ENCODE data around the gene ZDHHC3.

ZDHHC3 gene

GRCh38 chr3:44942202-44942921 lies 33.6 kb downstream of the ZDHHC3 start:
- no peak overlapping the region for H2AFZ ChIP-seq (ENCODE audit: low read depth, low read length)
- no peak overlapping the region for H3K27ac ChIP-seq (ENCODE audit: low read length)
- H3K27me3 ChIP-seq (ENCODE audit: low read depth, low read length) = no peaks in the 10 kb centered on the region
- no peaks in the 10 kb centered on the region for H3K9me3 ChIP-seq (ENCODE audit: insufficient read depth, low read length)
- no peak overlapping the region for H3K9ac ChIP-seq (ENCODE audit: low read length)
- no peaks in the 10 kb centered on the region for H3K79me2 ChIP-seq (ENCODE audit: low read length)
- H4K20me1 ChIP-seq (ENCODE audit: insufficient read depth, low read length) = no peaks in the 10 kb centered on the region
- H3K4me1 ChIP-seq (ENCODE audit: low read length) = no peaks in the 10 kb centered on the region
- peaks cover 25% of the 10 kb centered on the region for H3K36me3 ChIP-seq (replicated peaks; ENCODE audit: low read depth, low read length)
- no peak overlapping the region for H3K4me3 ChIP-seq (ENCODE audit: low read length)
- H3K4me2 ChIP-seq (ENCODE audit: low read length) = no peak overlapping the region
- no peak for TF ChIP-seq CTCF (IDR thresholded peaks at IDR 0.05; ENCODE audit: low read depth, low read length)
- no peak for TF ChIP-seq EZH2phosphoT487 (IDR thresholded peaks at IDR 0.05; ENCODE audit: low read depth)

DNA sequence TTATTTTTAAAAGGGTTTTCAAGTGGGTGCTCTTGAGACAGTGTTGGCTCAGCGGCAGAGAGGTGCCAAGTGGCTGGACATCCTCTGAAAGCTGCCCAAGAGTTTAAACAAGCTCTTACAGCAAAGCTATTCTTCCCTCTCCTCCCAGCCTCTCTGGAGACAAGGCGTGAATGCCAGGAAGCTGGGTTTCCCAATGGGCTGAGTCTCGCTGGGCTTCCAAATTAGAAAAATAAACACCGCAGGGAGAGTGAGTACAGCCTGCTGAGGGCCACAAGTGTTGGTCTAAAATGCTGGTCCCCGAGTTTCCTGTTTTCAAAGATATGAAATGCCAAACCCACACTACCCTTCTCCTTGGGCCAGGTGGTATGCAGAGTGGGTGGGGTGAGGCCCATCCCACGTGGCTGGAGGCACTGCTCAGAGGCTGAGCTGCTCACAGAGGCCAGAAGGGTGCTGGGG lies 36.4 kb downstream of the ZDHHC3 start:
- peaks cover 22% of the 10 kb centered on the region for H3K36me3 ChIP-seq (replicated peaks; ENCODE audit: low read depth, low read length)
- no peak overlapping the region for H3K9ac ChIP-seq (ENCODE audit: low read length)
- no peak overlapping the region for H2AFZ ChIP-seq (ENCODE audit: low read depth, low read length)
- no peaks in the 10 kb centered on the region for H3K27me3 ChIP-seq (ENCODE audit: low read depth, low read length)
- 0 out of 2 replicates have a peak, but pooled peaks cover 3% of the 10 kb centered on the region for H3K79me2 ChIP-seq (ENCODE audit: low read length)
- H4K20me1 ChIP-seq (ENCODE audit: insufficient read depth, low read length) = no peaks in the 10 kb centered on the region; the same call in 1 of the 2 replicates
- H3K27ac ChIP-seq (ENCODE audit: low read length) = no peak overlapping the region
- no peaks in the 10 kb centered on the region for H3K9me3 ChIP-seq (ENCODE audit: insufficient read depth, low read length)
- H3K4me3 ChIP-seq (ENCODE audit: low read length) = no peak overlapping the region
- TF ChIP-seq EZH2phosphoT487 (IDR thresholded peaks at IDR 0.05; ENCODE audit: low read depth) (no peak), CTCF (IDR thresholded peaks at IDR 0.05; ENCODE audit: low read depth, low read length) (no peak)
- no peaks in the 10 kb centered on the region for H3K4me1 ChIP-seq (ENCODE audit: low read length)
- H3K4me2 ChIP-seq (ENCODE audit: low read length) = no peak overlapping the region

GRCh38 chr3:44932986-44933944 lies 42.7 kb downstream of the ZDHHC3 start:
- Histone ChIP-seq H3K79me2 (ENCODE audit: low read length) (0 out of 2 replicates have a peak, but pooled peaks cover 3% of the 10 kb centered on the region), H3K9me3 (ENCODE audit: insufficient read depth, low read length) (no peaks in the 10 kb centered on the region), H3K4me1 (ENCODE audit: low read length) (no peaks in the 10 kb centered on the region), H3K27me3 (ENCODE audit: low read depth, low read length) (no peaks in the 10 kb centered on the region), H2AFZ (ENCODE audit: low read depth, low read length) (no peak overlapping the region), H3K4me3 (ENCODE audit: low read length) (no peak overlapping the region), H4K20me1 (ENCODE audit: insufficient read depth, low read length) (no peaks in the 10 kb centered on the region; the same call in 1 of the 2 replicates), H3K27ac (ENCODE audit: low read length) (no peak overlapping the region), H3K9ac (ENCODE audit: low read length) (no peak overlapping the region), H3K36me3 (replicated peaks; ENCODE audit: low read depth, low read length) (peaks cover 17% of the 10 kb centered on the region), H3K4me2 (ENCODE audit: low read length) (no peak overlapping the region)
- no peak for TF ChIP-seq EZH2phosphoT487 (IDR thresholded peaks at IDR 0.05; ENCODE audit: low read depth)
- no peak for TF ChIP-seq CTCF (IDR thresholded peaks at IDR 0.05; ENCODE audit: low read depth, low read length)

- Histone ChIP-seq H3K27me3 (ENCODE audit: low read depth, low read length) (no peaks in the 10 kb centered on the region), H3K9me3 (ENCODE audit: insufficient read depth, low read length) (no peaks in the 10 kb centered on the region), H3K4me2 (ENCODE audit: low read length) (no peak overlapping the region), H4K20me1 (ENCODE audit: insufficient read depth, low read length) (no peaks in the 10 kb centered on the region; the same call in 1 of the 2 replicates), H3K79me2 (ENCODE audit: low read length) (0 out of 2 replicates have a peak, but pooled peaks cover 3% of the 10 kb centered on the region), H3K9ac (ENCODE audit: low read length) (no peak overlapping the region), H3K4me1 (ENCODE audit: low read length) (no peaks in the 10 kb centered on the region), H3K36me3 (replicated peaks; ENCODE audit: low read depth, low read length) (peaks cover 17% of the 10 kb centered on the region), H2AFZ (ENCODE audit: low read depth, low read length) (no peak overlapping the region), H3K4me3 (ENCODE audit: low read length) (no peak overlapping the region), H3K27ac (ENCODE audit: low read length) (no peak overlapping the region)
- TF ChIP-seq CTCF (IDR thresholded peaks at IDR 0.05; ENCODE audit: low read depth, low read length) (no peak), EZH2phosphoT487 (IDR thresholded peaks at IDR 0.05; ENCODE audit: low read depth) (no peak)
These were observed 43.7 kb downstream of the ZDHHC3 start for GRCh38 chr3:44932271-44932670.

Measured in OCI-LY3 (cell line).